Liver (tissue), 9 donors: ENCODE results near the gene CYB561. TPM values are rescaled to one million over a fixed set of nuclear protein-coding genes. Genes with fewer than 3 reads are reported as not detected.

Source experiments
- DNase-seq: peaks from one replicate; pipeline ENCODE4 v3.0.0-alpha.2; 2017; ENCODE audit warnings: low spot score
- H3K27ac ChIP-seq, 2 donors: one replicate each; pipeline ENCODE4 v1.7.0; 2013; ENCODE audit warnings: inconsistent platforms in 2 of 2, low read length in 2 of 2, control low read depth in 1 of 2, low read depth in 1 of 2, mild to moderate bottlenecking in 1 of 2
- H3K27me3 ChIP-seq, 4 donors: one replicate each; pipeline versions ENCODE4 v1.6.1 to v1.7.0; 2013; ENCODE audit warnings: low read length in 3 of 4, inconsistent platforms in 1 of 4, mild to moderate bottlenecking in 1 of 4, moderate library complexity in 1 of 4; ENCODE audit not compliant: control insufficient read depth in 4 of 4, insufficient read depth in 4 of 4
- H3K36me3 ChIP-seq, 4 donors: one replicate each; pipeline versions ENCODE4 v1.6.1 to v1.7.0; 2013; ENCODE audit warnings: low read length in 3 of 4, mild to moderate bottlenecking in 3 of 4, low read depth in 1 of 4, moderate library complexity in 1 of 4; ENCODE audit not compliant: control insufficient read depth in 4 of 4, insufficient read depth in 3 of 4
- H3K4me1 ChIP-seq, 4 donors: one replicate each; pipeline versions ENCODE4 v1.6.1 to v1.7.0; 2013; ENCODE audit warnings: low read length in 3 of 4, mild to moderate bottlenecking in 3 of 4, moderate library complexity in 1 of 4; ENCODE audit not compliant: control insufficient read depth in 4 of 4, insufficient read depth in 4 of 4
- H3K4me3 ChIP-seq, 3 donors: one replicate each; pipeline versions ENCODE4 v1.6.1 to v1.7.0; 2013; ENCODE audit warnings: low read length in 3 of 3, control low read depth in 1 of 3, low read depth in 1 of 3, mild to moderate bottlenecking in 1 of 3
- H3K9ac ChIP-seq, 2 donors: one replicate each; pipeline ENCODE4 v1.7.0; 2013; ENCODE audit warnings: low read length in 2 of 2, mild to moderate bottlenecking in 2 of 2, moderate library complexity in 2 of 2, control low read depth in 1 of 2, low read depth in 1 of 2
- H3K9me3 ChIP-seq, 4 donors: one replicate each; pipeline versions ENCODE4 v1.6.1 to v1.7.0; 2013; ENCODE audit warnings: low read length in 3 of 4; ENCODE audit not compliant: control insufficient read depth in 4 of 4
- ATF3 ChIP-seq: IDR thresholded peaks from 2 replicates; pipeline ENCODE4 v1.6.1; 2016; ENCODE audit warnings: antibody characterized with exemption
- CTCF ChIP-seq: fragments of 150-350 bp; IDR thresholded peaks from 2 replicates; pipeline ENCODE4 v1.5.1; 2017; ENCODE audit warnings: improper control_type of control experiment, low read depth, low read length; ENCODE audit not compliant: missing input control
- EGR1 ChIP-seq, 2 donors: IDR thresholded peaks; 2 replicates each; pipeline ENCODE4 v1.6.1; 2016 to 2018; ENCODE audit warnings: antibody characterized with exemption in 2 of 2, low read depth in 2 of 2
- FOXA1 ChIP-seq: IDR thresholded peaks from 2 replicates; pipeline ENCODE4 v1.6.1; 2016; ENCODE audit warnings: antibody characterized with exemption
- FOXA2 ChIP-seq: IDR thresholded peaks from 2 replicates; pipeline ENCODE4 v1.6.1; 2016; ENCODE audit warnings: antibody characterized with exemption
- GABPA ChIP-seq, 2 donors: IDR thresholded peaks in 1 of 2; conservative IDR thresholded peaks in 1 of 2; 2 replicates each; pipeline ENCODE4 v1.6.1; 2016; ENCODE audit warnings: antibody characterized with exemption in 2 of 2, mild to moderate bottlenecking in 1 of 2, moderate library complexity in 1 of 2
- HNF4A ChIP-seq, 2 donors: conservative IDR thresholded peaks; 2 replicates each; pipeline ENCODE4 v1.6.1; 2016; ENCODE audit warnings: antibody characterized with exemption in 2 of 2, mild to moderate bottlenecking in 2 of 2
- HNF4G ChIP-seq: IDR thresholded peaks from 2 replicates; pipeline ENCODE4 v1.6.1; 2016; ENCODE audit warnings: antibody characterized with exemption
- JUND ChIP-seq, 2 donors: IDR thresholded peaks; 2 replicates each; pipeline ENCODE4 v1.6.1; 2016; ENCODE audit warnings: antibody characterized with exemption in 2 of 2
- MAX ChIP-seq: IDR thresholded peaks from 2 replicates; pipeline ENCODE4 v1.6.1; 2016; ENCODE audit warnings: antibody characterized with exemption
- NR2F2 ChIP-seq: IDR thresholded peaks from 2 replicates; pipeline ENCODE4 v1.6.1; 2016; ENCODE audit warnings: antibody characterized with exemption
- RAD21 ChIP-seq, 2 donors: IDR thresholded peaks; 2 replicates each; pipeline ENCODE4 v1.6.1; 2016; ENCODE audit warnings: antibody characterized with exemption in 2 of 2, mild to moderate bottlenecking in 2 of 2
- REST ChIP-seq: IDR thresholded peaks from 2 replicates; pipeline ENCODE4 v1.6.1; 2016; ENCODE audit warnings: antibody characterized with exemption, mild to moderate bottlenecking
- RXRA ChIP-seq, 2 donors: IDR thresholded peaks; 2 replicates each; pipeline ENCODE4 v1.6.1; 2017 to 2018; ENCODE audit warnings: antibody characterized with exemption in 2 of 2, mild to moderate bottlenecking in 1 of 2
- SP1 ChIP-seq: IDR thresholded peaks from 2 replicates; pipeline ENCODE4 v1.6.1; 2018; ENCODE audit warnings: antibody characterized with exemption, mild to moderate bottlenecking
- TAF1 ChIP-seq: conservative IDR thresholded peaks from 2 replicates; pipeline ENCODE4 v1.6.1; 2016; ENCODE audit warnings: antibody characterized with exemption, mild to moderate bottlenecking
- YY1 ChIP-seq: IDR thresholded peaks from 2 replicates; pipeline ENCODE4 v1.6.1; 2016; ENCODE audit warnings: antibody characterized with exemption, mild to moderate bottlenecking
- ZBTB33 ChIP-seq: IDR thresholded peaks from 2 replicates; pipeline ENCODE4 v1.6.1; 2016; ENCODE audit warnings: antibody characterized with exemption
- WGBS: extraction: QIAGEN DNeasy Blood & Tissue Kit; methylation state at CpG from one replicate; pipeline ENCODE4 v1.1.7; 2013; 5-methylcytosine and 5-hydroxymethylcytosine counted together
- polyA plus RNA-seq, 2 donors: library from polyadenylated mRNA; stranded (reverse) in 1 of 2; unstranded in 1 of 2; fragments of 200-250 nt in 1 of 2; fragments of >200 nt in 1 of 2; fragmentation: Nextera tagmentation in 1 of 2; extraction: Ambion mirVana in 1 of 2; gene quantifications; one replicate each; pipeline versions ENCODE4 v1.2.1 to v1.2.3, GENCODE V29; 2013 to 2015
- total RNA-seq, 2 donors: library from RNA; depleted of rRNA; stranded (reverse); fragments of >200 nt; gene quantifications; one replicate each; pipeline ENCODE4 v1.2.3, GENCODE V29; 2014
- donor health status: healthy.
- donor health status: healthy.
- donor health status: healthy.
- donor health status: healthy.
- donor health status: healthy.

Gene CYB561
- total and polyA plus RNA-seq, 4 donors: 0.93 to 18.5 (median 12.9) TPM

GRCh38 chr17:63402431-63403212 is 43.5 kb downstream of the CYB561 start:
- Histone ChIP-seq H3K9me3 (no peaks in the 10 kb centered on the region), H3K27me3 (no peaks in the 10 kb centered on the region), H3K27ac (peak overlapping the region in 1 of 2 donors; percentile 20), H3K4me1 (no peaks in the 10 kb centered on the region), H3K4me3 (no peak overlapping the region), H3K36me3 (no peaks in the 10 kb centered on the region), H3K9ac (no peak overlapping the region)
- no peak for DNase-seq
- TF ChIP-seq MAX: no peak
- no peak for TF ChIP-seq RAD21 (IDR thresholded peaks at IDR 0.05)
- no peak for TF ChIP-seq NR2F2
- TF ChIP-seq CTCF: no peak
- no peak for TF ChIP-seq SP1
- TF ChIP-seq YY1: no peak
- TF ChIP-seq HNF4G: no peak
- TF ChIP-seq FOXA2: no peak
- no peak for TF ChIP-seq TAF1
- no peak for TF ChIP-seq FOXA1
- no peak for TF ChIP-seq ATF3
- no peak for TF ChIP-seq HNF4A (conservative IDR thresholded peaks at IDR 0.05)
- TF ChIP-seq REST: no peak
- TF ChIP-seq EGR1 (IDR thresholded peaks at IDR 0.05; ENCODE audit: low read depth in 2 of 2): no peak
- TF ChIP-seq ZBTB33: no peak
- no peak for TF ChIP-seq JUND (IDR thresholded peaks at IDR 0.05)
- no peak for TF ChIP-seq RXRA (IDR thresholded peaks at IDR 0.05)
- no peak for TF ChIP-seq GABPA (IDR thresholded peaks at IDR 0.05 in 1 of 2, conservative IDR thresholded peaks at IDR 0.05 in 1 of 2)
- WGBS: 73% methylated on average over 5 of the region's 5 CpGs
